SK-N-SH (cell line): ENCODE data around the gene DCTN3. TPM values are rescaled to one million over a fixed set of nuclear protein-coding genes. Genes with fewer than 3 reads are reported as not detected.

Experiments used
- CTCF ChIA-PET: fragments of 300-600, 350-600 bp; formaldehyde crosslinking; extraction: SDS; loops from one replicate; lab custom pipeline; 2021; lab: Yijun Ruan, JAX
- POLR2A ChIA-PET: fragments of 350-600 bp; sonication (Branson Sonifier 250); formaldehyde crosslinking; extraction: SDS; loops from one replicate; lab custom pipeline; 2020; ENCODE audit warnings: antibody characterized with exemption, inconsistent platforms; lab: Yijun Ruan, JAX
- DNase-seq: peaks from one replicate; pipeline ENCODE4 v3.0.0; 2012
- H2AFZ ChIP-seq: fragments of 200-600 bp; sonication (generic); 2 replicates; pipeline ENCODE4 v1.8.1; 2016; ENCODE audit warnings: antibody characterized with exemption, mild to moderate bottlenecking, low read depth
- H3F3A ChIP-seq: fragments of 200-600 bp; sonication (generic); replicated peaks from 2 replicates; pipeline ENCODE3; 2016; ENCODE audit warnings: antibody characterized with exemption, mild to moderate bottlenecking; ENCODE audit not compliant: insufficient read depth
- H3K27ac ChIP-seq, 2 experiments: fragments of 200-500 bp in 1 of 2; fragments of 200-600 bp in 1 of 2; sonication (Bioruptor generic) in 1 of 2; sonication (generic), shearing (Covaris generic) in 1 of 2; 2 replicates each; pipeline versions ENCODE4 v1.5.1 to v1.6.1; 2014 to 2016; ENCODE audit warnings: low read depth in 2 of 2, inconsistent platforms in 1 of 2, low read length in 1 of 2, mild to moderate bottlenecking in 1 of 2, mixed read lengths in 1 of 2
- H3K27me3 ChIP-seq: fragments of 200-600 bp; sonication (generic), shearing (Covaris generic); 2 replicates; pipeline ENCODE4 v1.6.1; 2016; ENCODE audit warnings: mixed run types; ENCODE audit not compliant: insufficient read depth
- H3K36me3 ChIP-seq, 2 experiments: fragments of 200-500 bp in 1 of 2; fragments of 200-600 bp in 1 of 2; sonication (Bioruptor generic) in 1 of 2; sonication (generic) in 1 of 2; replicated peaks in 1 of 2; 2 replicates each; pipeline versions ENCODE3 to v1.5.1; 2014 to 2016; ENCODE audit warnings: low read length in 1 of 2, mild to moderate bottlenecking in 1 of 2; ENCODE audit not compliant: insufficient read depth in 2 of 2, control insufficient read depth in 1 of 2
- H3K4me1 ChIP-seq, 2 experiments: fragments of 200-500 bp in 1 of 2; fragments of 200-600 bp in 1 of 2; sonication (Bioruptor generic) in 1 of 2; sonication (generic), shearing (Covaris generic) in 1 of 2; 2 replicates each; pipeline versions ENCODE4 v1.5.1 to v1.6.1; 2014 to 2016; ENCODE audit warnings: low read depth in 1 of 2, low read length in 1 of 2, mixed run types in 1 of 2; ENCODE audit not compliant: insufficient read depth in 2 of 2, control insufficient read depth in 1 of 2
- H3K4me2 ChIP-seq: fragments of 200-600 bp; sonication (generic), shearing (Covaris generic); 2 replicates; pipeline ENCODE4 v1.6.1; 2017; ENCODE audit warnings: mixed run types
- H3K4me3 ChIP-seq, 2 experiments: fragments of 200-500 bp in 1 of 2; fragments of 200-600 bp in 1 of 2; sonication (Bioruptor generic) in 1 of 2; sonication (generic), shearing (Covaris generic) in 1 of 2; 2 replicates each; pipeline versions ENCODE4 v1.5.1 to v1.8.1; 2014 to 2016; ENCODE audit warnings: low read depth in 2 of 2, inconsistent platforms in 1 of 2, low read length in 1 of 2, mild to moderate bottlenecking in 1 of 2, mixed read lengths in 1 of 2, moderate library complexity in 1 of 2
- H3K79me2 ChIP-seq: fragments of 200-600 bp; sonication (generic); 2 replicates; pipeline ENCODE4 v1.8.1; 2017; ENCODE audit warnings: mild to moderate bottlenecking; ENCODE audit not compliant: insufficient read depth
- H3K9ac ChIP-seq: fragments of 200-600 bp; sonication (generic); 2 replicates; pipeline ENCODE4 v1.6.1; 2017; ENCODE audit warnings: mixed run types
- H3K9me2 ChIP-seq: fragments of 200-600 bp; sonication (generic); 2 replicates; pipeline ENCODE4 v1.6.1; 2017; ENCODE audit warnings: mixed run types
- H3K9me3 ChIP-seq: fragments of 200-600 bp; sonication (generic); 2 replicates; pipeline ENCODE4 v1.6.1; 2017; ENCODE audit warnings: mixed run types, mild to moderate bottlenecking, moderate library complexity
- H4K20me1 ChIP-seq: fragments of 200-600 bp; sonication (generic); 2 replicates; pipeline ENCODE4 v1.6.1; 2017; ENCODE audit warnings: mild to moderate bottlenecking, mixed run types; ENCODE audit not compliant: insufficient read depth
- CHD2 ChIP-seq: fragments of 150-350 bp; IDR thresholded peaks from 2 replicates; pipeline ENCODE4 v1.6.1; 2018; ENCODE audit warnings: low read length; ENCODE audit not compliant: partially characterized antibody
- EP300 ChIP-seq, 2 experiments: IDR thresholded peaks; 2 replicates each; pipeline versions ENCODE4 v1.4.0 to v1.6.1; 2012; ENCODE audit warnings: borderline replicate concordance in 1 of 2, low read depth in 1 of 2, low read length in 1 of 2
- EZH2phosphoT487 ChIP-seq: fragments of 200-600 bp; sonication (generic); IDR thresholded peaks from 2 replicates; pipeline ENCODE4 v1.6.1; 2017; ENCODE audit warnings: low read depth, mixed run types, mild to moderate bottlenecking, antibody characterized with exemption, moderate library complexity, borderline replicate concordance
- FOXJ3 ChIP-seq: sonication (generic); formaldehyde crosslinking; IDR thresholded peaks from 2 replicates; pipeline ENCODE4 v1.5.1; 2020; ENCODE audit warnings: mild to moderate bottlenecking, missing genetic modification reagents
- RXRA ChIP-seq: IDR thresholded peaks from 2 replicates; pipeline ENCODE4 v1.4.0; 2012; ENCODE audit warnings: low read depth, mild to moderate bottlenecking, borderline replicate concordance
- SMC3 ChIP-seq: IDR thresholded peaks from 2 replicates; pipeline ENCODE4 v1.6.1; 2012; ENCODE audit warnings: low read depth, low read length, improper control_type of control experiment
- TAF1 ChIP-seq: IDR thresholded peaks from 2 replicates; pipeline ENCODE4 v1.6.1; 2012; ENCODE audit warnings: low read depth, mild to moderate bottlenecking, low read length, moderate library complexity, borderline replicate concordance
- YY1 ChIP-seq: IDR thresholded peaks from 2 replicates; pipeline ENCODE4 v1.4.0; 2012; ENCODE audit warnings: low read depth, mild to moderate bottlenecking
- WGBS: methylation state at CpG from one replicate; pipeline ENCODE4 v1.1.6; 2017; ENCODE audit warnings: low lambda C conversion rate; 5-methylcytosine and 5-hydroxymethylcytosine counted together
- polyA plus RNA-seq, 3 experiments: library from polyadenylated mRNA; depleted of rRNA; stranded (reverse); fragments of >200 nt; gene quantifications; 2 replicates each; pipeline ENCODE4 v1.2.3, GENCODE V29; 2012
- TF ChIP-seq, protein P1 (sequence below): IDR thresholded peaks from 2 replicates; pipeline ENCODE4 v1.4.0; 2012; ENCODE audit warnings: low read depth, borderline replicate concordance
- TF ChIP-seq, protein P2 (sequence below): IDR thresholded peaks from 2 replicates; pipeline ENCODE4 v1.4.0; 2012; ENCODE audit warnings: low read depth, borderline replicate concordance
- TF ChIP-seq, protein P3 (sequence below): IDR thresholded peaks from 2 replicates; pipeline ENCODE4; 2012
- TF ChIP-seq, protein P4 (sequence below): fragments of 200-600 bp; sonication (generic); IDR thresholded peaks from 2 replicates; pipeline ENCODE4 v1.6.1; 2017; ENCODE audit warnings: antibody characterized with exemption, mild to moderate bottlenecking, moderate library complexity

The DCTN3 gene
- polyA plus RNA-seq, 1 of the 3 experiments (the other 2 are of a cell fraction): 300 TPM

DNA sequence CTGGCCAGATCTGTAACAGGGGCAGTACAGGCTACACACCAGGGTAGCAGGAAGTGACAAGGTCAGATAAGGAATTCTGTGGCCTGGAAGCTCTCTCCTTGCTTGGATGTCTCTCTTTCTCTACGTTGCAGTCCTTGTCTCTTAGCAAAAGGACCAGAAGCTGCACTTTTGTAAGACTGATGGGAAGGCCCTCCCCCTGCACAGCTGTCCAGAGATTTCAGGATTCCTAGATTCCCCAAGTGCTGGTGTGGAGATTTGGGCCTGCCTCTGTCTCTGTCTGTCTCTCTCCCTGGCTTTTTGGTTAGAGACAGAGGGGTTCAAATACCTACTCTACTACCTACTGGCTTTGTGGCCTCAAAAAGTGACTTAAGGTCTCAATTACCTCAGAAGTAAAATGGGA is 20.7 kb downstream of the DCTN3 start:
- Histone ChIP-seq H3K27me3 (no peaks in the 10 kb centered on the region; the same call in 1 of the 2 replicates), H3K9me3 (no peaks in the 10 kb centered on the region), H3K9me2 (no peaks in the 10 kb centered on the region), H3K27ac (no peak overlapping the region), H3K4me3 (no peak overlapping the region), H3F3A (no peaks in the 10 kb centered on the region), H3K4me2 (no peak overlapping the region), H3K36me3 (no peaks in the 10 kb centered on the region), H3K79me2 (no peaks in the 10 kb centered on the region), H3K9ac (no peak overlapping the region), H4K20me1 (no peaks in the 10 kb centered on the region), H3K4me1 (peaks cover 0 to 7% of the 10 kb centered on the region in 2 experiments; a peak in 1 of 4 replicates), H2AFZ (no peak overlapping the region)
- POLR2A ChIA-PET: no interaction called here
- TF ChIP-seq FOXJ3: no peak
- TF ChIP-seq, protein P1, sequence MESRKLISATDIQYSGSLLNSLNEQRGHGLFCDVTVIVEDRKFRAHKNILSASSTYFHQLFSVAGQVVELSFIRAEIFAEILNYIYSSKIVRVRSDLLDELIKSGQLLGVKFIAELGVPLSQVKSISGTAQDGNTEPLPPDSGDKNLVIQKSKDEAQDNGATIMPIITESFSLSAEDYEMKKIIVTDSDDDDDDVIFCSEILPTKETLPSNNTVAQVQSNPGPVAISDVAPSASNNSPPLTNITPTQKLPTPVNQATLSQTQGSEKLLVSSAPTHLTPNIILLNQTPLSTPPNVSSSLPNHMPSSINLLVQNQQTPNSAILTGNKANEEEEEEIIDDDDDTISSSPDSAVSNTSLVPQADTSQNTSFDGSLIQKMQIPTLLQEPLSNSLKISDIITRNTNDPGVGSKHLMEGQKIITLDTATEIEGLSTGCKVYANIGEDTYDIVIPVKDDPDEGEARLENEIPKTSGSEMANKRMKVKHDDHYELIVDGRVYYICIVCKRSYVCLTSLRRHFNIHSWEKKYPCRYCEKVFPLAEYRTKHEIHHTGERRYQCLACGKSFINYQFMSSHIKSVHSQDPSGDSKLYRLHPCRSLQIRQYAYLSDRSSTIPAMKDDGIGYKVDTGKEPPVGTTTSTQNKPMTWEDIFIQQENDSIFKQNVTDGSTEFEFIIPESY: no peak
- TF ChIP-seq, protein P2, sequence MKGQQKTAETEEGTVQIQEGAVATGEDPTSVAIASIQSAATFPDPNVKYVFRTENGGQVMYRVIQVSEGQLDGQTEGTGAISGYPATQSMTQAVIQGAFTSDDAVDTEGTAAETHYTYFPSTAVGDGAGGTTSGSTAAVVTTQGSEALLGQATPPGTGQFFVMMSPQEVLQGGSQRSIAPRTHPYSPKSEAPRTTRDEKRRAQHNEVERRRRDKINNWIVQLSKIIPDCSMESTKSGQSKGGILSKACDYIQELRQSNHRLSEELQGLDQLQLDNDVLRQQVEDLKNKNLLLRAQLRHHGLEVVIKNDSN: no peak
- TF ChIP-seq, protein P3, sequence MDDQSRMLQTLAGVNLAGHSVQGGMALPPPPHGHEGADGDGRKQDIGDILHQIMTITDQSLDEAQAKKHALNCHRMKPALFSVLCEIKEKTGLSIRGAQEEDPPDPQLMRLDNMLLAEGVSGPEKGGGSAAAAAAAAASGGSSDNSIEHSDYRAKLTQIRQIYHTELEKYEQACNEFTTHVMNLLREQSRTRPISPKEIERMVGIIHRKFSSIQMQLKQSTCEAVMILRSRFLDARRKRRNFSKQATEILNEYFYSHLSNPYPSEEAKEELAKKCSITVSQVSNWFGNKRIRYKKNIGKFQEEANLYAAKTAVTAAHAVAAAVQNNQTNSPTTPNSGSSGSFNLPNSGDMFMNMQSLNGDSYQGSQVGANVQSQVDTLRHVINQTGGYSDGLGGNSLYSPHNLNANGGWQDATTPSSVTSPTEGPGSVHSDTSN: no peak
- TF ChIP-seq RXRA: no peak
- TF ChIP-seq SMC3: no peak
- no peak for TF ChIP-seq YY1
- CTCF ChIA-PET: interaction anchor here (0.8 to 4.8 kb wide), 11 partner anchors 13 to 254 kb away, joined by 3 to 55 read pairs (median 4); partner anchors contain the start of gene RPP25L
- peak; percentile 60 for DNase-seq
- 57% methylated on average over 1 of the region's 1 CpG for WGBS

DNA sequence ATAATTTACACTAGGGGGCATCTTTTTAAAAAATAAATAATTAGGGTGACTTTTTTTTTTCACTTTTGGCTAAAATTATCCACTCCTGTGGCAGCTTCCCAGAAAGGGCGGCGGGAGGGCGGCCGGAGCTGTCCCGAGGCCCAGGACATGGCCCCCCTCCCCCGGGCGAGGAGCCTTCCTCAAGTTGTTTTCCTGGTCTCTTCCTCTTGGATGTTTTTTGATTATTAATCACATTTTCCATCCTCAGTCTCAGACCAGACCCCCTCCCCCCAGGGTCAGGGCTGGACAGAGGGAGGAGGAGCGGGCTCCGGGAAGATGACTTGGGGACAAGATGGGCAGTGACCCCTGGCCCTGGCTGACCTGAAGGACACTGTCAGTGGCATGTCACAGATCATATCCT is 26.1 kb downstream of the DCTN3 start:
- WGBS: 76% methylated on average over 9 of the region's 9 CpGs
- TF ChIP-seq TAF1 (no peak), EP300 (IDR thresholded peaks at IDR 0.05; ENCODE audit: borderline replicate concordance in 1 of 2, low read depth in 1 of 2, low read length in 1 of 2) (no peak), SMC3 (no peak), EZH2phosphoT487 (no peak), YY1 (no peak), CHD2 (no peak), RXRA (no peak)
- TF ChIP-seq, protein P4, sequence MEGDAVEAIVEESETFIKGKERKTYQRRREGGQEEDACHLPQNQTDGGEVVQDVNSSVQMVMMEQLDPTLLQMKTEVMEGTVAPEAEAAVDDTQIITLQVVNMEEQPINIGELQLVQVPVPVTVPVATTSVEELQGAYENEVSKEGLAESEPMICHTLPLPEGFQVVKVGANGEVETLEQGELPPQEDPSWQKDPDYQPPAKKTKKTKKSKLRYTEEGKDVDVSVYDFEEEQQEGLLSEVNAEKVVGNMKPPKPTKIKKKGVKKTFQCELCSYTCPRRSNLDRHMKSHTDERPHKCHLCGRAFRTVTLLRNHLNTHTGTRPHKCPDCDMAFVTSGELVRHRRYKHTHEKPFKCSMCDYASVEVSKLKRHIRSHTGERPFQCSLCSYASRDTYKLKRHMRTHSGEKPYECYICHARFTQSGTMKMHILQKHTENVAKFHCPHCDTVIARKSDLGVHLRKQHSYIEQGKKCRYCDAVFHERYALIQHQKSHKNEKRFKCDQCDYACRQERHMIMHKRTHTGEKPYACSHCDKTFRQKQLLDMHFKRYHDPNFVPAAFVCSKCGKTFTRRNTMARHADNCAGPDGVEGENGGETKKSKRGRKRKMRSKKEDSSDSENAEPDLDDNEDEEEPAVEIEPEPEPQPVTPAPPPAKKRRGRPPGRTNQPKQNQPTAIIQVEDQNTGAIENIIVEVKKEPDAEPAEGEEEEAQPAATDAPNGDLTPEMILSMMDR: 0 out of 2 replicates have a peak, but pooled peaks have one; percentile 9
- TF ChIP-seq, protein P1: no peak
- Histone ChIP-seq H3K79me2 (no peaks in the 10 kb centered on the region), H3K9me3 (no peaks in the 10 kb centered on the region), H3K4me2 (no peak overlapping the region), H3K36me3 (no peaks in the 10 kb centered on the region), H3K27ac (no peak overlapping the region), H3K27me3 (peaks cover 16% of the 10 kb centered on the region; the same call in 1 of the 2 replicates), H3K4me1 (peaks cover 0 to 13% of the 10 kb centered on the region in 2 experiments; a peak in 1 of 4 replicates), H3K9me2 (no peaks in the 10 kb centered on the region), H3K4me3 (no peak overlapping the region), H3K9ac (no peak overlapping the region), H4K20me1 (0 out of 2 replicates have a peak, but pooled peaks cover 4% of the 10 kb centered on the region), H2AFZ (no peak overlapping the region), H3F3A (no peaks in the 10 kb centered on the region)
- DNase-seq: no peak
- CTCF ChIA-PET: interaction anchor here (0.8 to 9.8 kb wide), 6 partner anchors 11 to 190 kb away, joined by 3 to 507 read pairs (median 58); partner anchors contain the start of gene ARID3C
- POLR2A ChIA-PET: no interaction called here
